Aorta (tissue), 5 donors: ENCODE results near the gene CACNA2D4. TPM values are rescaled to one million over a fixed set of nuclear protein-coding genes. Genes with fewer than 3 reads are reported as not detected.
A peak's percentile ranks its signal among the peaks of the same experiment; 100 is the strongest.
"Not testable (repeated sequence)": the region's sequence is repeated elsewhere in the genome, so short reads cannot be mapped to it uniquely, and the experiment has no call there.

ENCODE experiments used
- ATAC-seq: fragments of 200-7000 bp; cut with Tn5 transposase; one replicate; pipeline ENCODE4 v1.9.1; 2022; ENCODE audit warnings: moderate library complexity; ENCODE audit not compliant: low FRiP score
- DNase-seq, 2 donors: peaks; one replicate each; pipeline ENCODE4 v3.0.0-alpha.2; 2020
- H3K27ac ChIP-seq, 2 donors: one replicate each; pipeline ENCODE4 v1.5.1; 2013; ENCODE audit warnings: low read length in 2 of 2, mild to moderate bottlenecking in 2 of 2, moderate library complexity in 2 of 2, control low read depth in 1 of 2, inconsistent platforms in 1 of 2, low read depth in 1 of 2
- H3K27me3 ChIP-seq, 2 donors: one replicate each; pipeline ENCODE4 v1.6.1; 2013; ENCODE audit warnings: control low read depth in 1 of 2, low read length in 1 of 2, mild to moderate bottlenecking in 1 of 2, moderate library complexity in 1 of 2; ENCODE audit not compliant: insufficient read depth in 2 of 2, control insufficient read depth in 1 of 2
- H3K36me3 ChIP-seq, 2 donors: one replicate each; pipeline ENCODE4 v1.6.1; 2013; ENCODE audit warnings: control low read depth in 1 of 2, low read length in 1 of 2, mild to moderate bottlenecking in 1 of 2; ENCODE audit not compliant: insufficient read depth in 2 of 2, control insufficient read depth in 1 of 2
- H3K4me1 ChIP-seq, 2 donors: one replicate each; pipeline ENCODE4 v1.6.1; 2013; ENCODE audit warnings: low read length in 2 of 2, control low read depth in 1 of 2, mild to moderate bottlenecking in 1 of 2, moderate library complexity in 1 of 2; ENCODE audit not compliant: insufficient read depth in 2 of 2, control insufficient read depth in 1 of 2
- H3K4me3 ChIP-seq, 2 donors: one replicate each; pipeline ENCODE4 v1.5.1; 2013; ENCODE audit warnings: low read length in 2 of 2, control low read depth in 1 of 2, mild to moderate bottlenecking in 1 of 2
- H3K9me3 ChIP-seq: one replicate; pipeline ENCODE4 v1.6.1; 2013; ENCODE audit warnings: mild to moderate bottlenecking, low read length; ENCODE audit not compliant: control insufficient read depth
- WGBS, 2 donors: extraction: QIAGEN DNeasy Blood & Tissue Kit; methylation state at CpG; one replicate each; pipeline ENCODE4 v1.1.7; 2013; 5-methylcytosine and 5-hydroxymethylcytosine counted together
- intact Hi-C, 2 donors: fragments of 100-400 bp; cut with DNase I; formaldehyde crosslinking; loops; one replicate each; pipeline versions ENCODE4 v1.14.2 to v1.15.0; 2022
- polyA plus RNA-seq, 2 donors: library from polyadenylated mRNA; stranded (reverse); fragments of 200-250 nt; gene quantifications; one replicate each; pipeline ENCODE4 v1.2.3, GENCODE V29; 2013
- total RNA-seq, 2 donors: library from RNA; stranded (reverse); fragmentation: NEBNext Ultra II Directional; extraction: Animal tissue kit (Norgen Biotek cat#: 25700); gene quantifications; one replicate each; pipeline ENCODE4 v1.2.1, GENCODE V29; 2021
- donor health status: healthy with polysubstance abuse.
- donor health status: Bipolar disorder and iron deficiency.
- donor health status: DM: no; HTN: no; CAD: no.
- donor health status: DM: no; HTN: no; CAD: no.
- donor health status: DM: yes; HTN: yes; CAD: no.

CACNA2D4 gene
- total and polyA plus RNA-seq, 4 donors = 0.88 to 9.7 (median 4.6) TPM

GRCh38 chr12:1820896-1821291, 97.6 kb downstream of the CACNA2D4 start:
- no peak overlapping the region for H3K27ac ChIP-seq
- no peaks in the 10 kb centered on the region for H3K27me3 ChIP-seq
- DNase-seq = no peak
- no peaks in the 10 kb centered on the region for H3K9me3 ChIP-seq
- no peak overlapping the region for H3K4me3 ChIP-seq
- intact Hi-C loops = no loop called here
- WGBS, 2 donors = 60 to 66% methylated on average over 11 of the region's 11 CpGs
- no peaks in the 10 kb centered on the region for H3K36me3 ChIP-seq
- no peaks in the 10 kb centered on the region for H3K4me1 ChIP-seq
- ATAC-seq = peak; percentile 8

- WGBS, 2 donors = 6 to 8% methylated on average over 33 to 34 of the region's 34 CpGs
- H3K27ac ChIP-seq = no peak within 1 kb of the TSS
- no peaks in the 10 kb centered on the region for H3K4me1 ChIP-seq
- no peak within 1 kb of the TSS for H3K4me3 ChIP-seq
- H3K9me3 ChIP-seq = no peaks in the 10 kb centered on the region
- DNase-seq = no peak
- no peaks in the 10 kb centered on the region for H3K36me3 ChIP-seq
- ATAC-seq = no peak
- no peaks in the 10 kb centered on the region for H3K27me3 ChIP-seq
- intact Hi-C loops = no loop called here
Measured at GRCh38 chr12:1820191-1820895, 98.1 kb downstream of the CACNA2D4 start, which contains the start of gene LRTM2. Gene LRTM2 (plus strand): TSS chr12:1820565. CDS start chr12:1828149, 7,584 bp downstream.

DNA sequence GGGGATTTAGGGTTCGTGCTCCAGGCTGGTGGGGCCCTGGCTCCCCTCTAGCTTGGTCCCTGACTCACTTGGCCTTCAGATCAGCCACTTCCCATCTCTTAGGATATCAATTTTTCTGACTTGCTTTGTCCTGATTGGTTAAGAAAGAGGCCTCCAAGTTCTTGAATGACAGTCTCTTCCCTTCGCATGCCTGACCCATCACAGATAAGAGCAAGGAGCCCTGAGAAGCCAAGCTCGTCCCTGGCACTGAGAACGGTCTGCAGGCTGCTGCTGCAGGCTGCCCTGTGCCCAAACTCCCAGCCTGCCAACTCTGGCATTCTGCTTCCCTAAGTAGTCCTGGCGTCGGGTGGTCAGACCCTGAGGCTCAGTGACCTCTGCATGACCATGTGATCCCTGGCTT, 98.9 kb downstream of the CACNA2D4 start:
- no peaks in the 10 kb centered on the region for H3K9me3 ChIP-seq
- DNase-seq (no peak), ATAC-seq (no peak)
- no peak overlapping the region for H3K4me3 ChIP-seq
- H3K27me3 ChIP-seq = no peaks in the 10 kb centered on the region
- no peak overlapping the region for H3K27ac ChIP-seq
- 29 to 33% methylated on average over 6 of the region's 6 CpGs for WGBS, 2 donors
- no peaks in the 10 kb centered on the region for H3K36me3 ChIP-seq
- no peaks in the 10 kb centered on the region for H3K4me1 ChIP-seq
- intact Hi-C loops = no loop called here

DNA sequence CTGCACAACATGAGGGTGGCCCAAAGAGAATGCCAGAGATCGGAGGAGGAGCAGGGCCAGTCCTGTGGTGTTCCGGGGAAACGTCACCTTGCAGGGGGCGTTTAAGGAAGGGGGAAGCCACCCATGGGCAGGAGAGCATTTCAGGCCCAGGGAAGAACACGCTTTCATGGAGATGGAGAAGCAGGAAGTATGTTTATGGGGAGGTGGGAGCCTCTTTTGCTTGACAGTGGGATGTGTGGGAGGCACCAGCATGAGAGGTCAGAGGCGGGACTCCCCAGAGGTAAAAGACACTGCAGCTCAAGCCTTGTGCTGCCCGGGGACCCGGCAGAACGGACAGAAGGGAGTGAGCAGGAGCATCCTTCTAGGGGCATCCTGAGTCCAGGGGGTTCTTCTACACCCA, 99.4 kb downstream of the CACNA2D4 start:
- ATAC-seq = no peak
- no peaks in the 10 kb centered on the region for H3K36me3 ChIP-seq
- intact Hi-C loops = no loop called here
- no peak for DNase-seq
- no peak overlapping the region for H3K4me3 ChIP-seq
- no peaks in the 10 kb centered on the region for H3K9me3 ChIP-seq
- no peak overlapping the region for H3K27ac ChIP-seq
- H3K27me3 ChIP-seq = no peaks in the 10 kb centered on the region
- H3K4me1 ChIP-seq = no peaks in the 10 kb centered on the region
- 75 to 76% methylated on average over 9 of the region's 9 CpGs for WGBS, 2 donors

- H3K9me3 ChIP-seq, H3K27ac ChIP-seq, DNase-seq, H3K4me3 ChIP-seq, H3K36me3 ChIP-seq, intact Hi-C loops, H3K4me1 ChIP-seq, H3K27me3 ChIP-seq, ATAC-seq: not testable (repeated sequence)
- WGBS, 2 donors = 91 to 95% methylated on average over 21 to 28 of the region's 28 CpGs
Measured at GRCh38 chr12:1817928-1818327, 100.5 kb downstream of the CACNA2D4 start.

GRCh38 chr12:1816730-1817348, 101.6 kb downstream of the CACNA2D4 start:
- intact Hi-C loops = no loop called here
- Histone ChIP-seq H3K27me3 (no peaks in the 10 kb centered on the region), H3K9me3 (no peaks in the 10 kb centered on the region), H3K27ac (no peak overlapping the region), H3K4me1 (no peaks in the 10 kb centered on the region), H3K4me3 (no peak overlapping the region), H3K36me3 (no peaks in the 10 kb centered on the region)
- WGBS, 2 donors = 95 to 96% methylated on average over 9 of the region's 9 CpGs
- no peak for ATAC-seq
- no peak for DNase-seq

DNA sequence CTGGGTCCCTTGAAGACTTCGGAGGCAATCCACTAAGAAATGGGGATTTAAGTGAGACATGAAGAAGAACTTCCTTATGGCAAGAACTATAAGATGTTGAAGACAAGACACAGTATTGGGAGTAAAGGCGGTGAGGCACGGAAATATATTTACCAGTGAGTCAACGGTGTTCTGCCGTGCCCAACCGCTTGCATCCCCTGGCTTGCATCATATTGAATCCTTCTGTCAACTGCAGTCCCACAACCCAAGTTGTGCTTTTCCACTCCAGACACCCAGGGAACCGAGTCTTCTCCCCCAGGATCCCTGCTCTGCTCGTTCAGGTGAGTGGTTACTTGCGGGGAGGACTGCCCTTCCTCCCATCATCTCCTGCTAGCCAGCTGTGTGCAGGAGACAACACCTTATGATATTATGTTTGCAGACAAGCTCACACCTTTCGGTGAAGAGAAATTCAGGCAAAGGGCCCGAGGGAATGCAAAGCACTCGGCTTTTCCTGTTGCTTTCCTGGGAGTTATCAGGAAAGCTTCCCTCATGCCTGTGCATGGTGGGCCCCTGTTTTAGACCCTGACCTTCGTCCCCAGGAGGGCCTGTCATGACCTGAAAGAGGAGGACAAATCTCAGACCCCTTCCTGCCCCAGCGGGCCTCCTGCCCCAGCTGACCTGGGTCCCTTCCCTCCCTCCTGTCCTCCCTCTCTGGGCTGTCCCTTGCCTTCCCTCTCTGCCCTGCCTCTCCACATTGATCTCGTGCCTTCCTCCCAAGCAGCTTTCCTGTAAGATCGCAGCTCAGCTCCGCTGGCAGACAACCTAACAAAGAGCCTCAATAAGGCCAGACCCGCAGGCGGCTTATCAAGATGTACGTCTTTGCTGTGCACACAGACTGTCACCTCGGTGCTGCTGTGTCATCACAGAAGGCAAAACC, 102.4 kb downstream of the CACNA2D4 start:
- Histone ChIP-seq H3K9me3 (no peaks in the 10 kb centered on the region), H3K36me3 (no peaks in the 10 kb centered on the region), H3K27ac (no peak overlapping the region), H3K4me1 (no peaks in the 10 kb centered on the region), H3K4me3 (no peak overlapping the region), H3K27me3 (no peaks in the 10 kb centered on the region)
- intact Hi-C loops = no loop called here
- ATAC-seq (no peak), DNase-seq (no peak)
- WGBS, 2 donors = 75 to 77% methylated on average over 21 of the region's 21 CpGs

DNA sequence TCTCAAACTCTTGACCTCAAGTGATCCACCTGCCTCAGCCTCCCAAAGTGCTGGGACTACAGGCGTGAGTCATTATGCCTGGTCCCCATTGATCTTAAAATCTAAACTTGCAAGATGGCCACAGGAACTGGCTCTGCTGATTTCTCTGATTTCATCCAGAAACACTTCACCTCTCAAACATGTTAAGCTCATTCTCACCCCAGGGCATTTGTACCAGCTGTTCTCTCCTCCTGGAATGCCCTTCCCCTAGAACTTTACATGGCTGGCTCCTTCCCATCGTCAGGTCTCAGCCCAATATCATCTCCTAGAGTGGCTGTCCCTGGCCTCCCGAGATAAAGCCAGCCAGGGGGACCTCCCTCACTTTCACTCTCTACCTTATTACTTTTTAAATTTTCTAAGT, 103.3 kb downstream of the CACNA2D4 start:
- Histone ChIP-seq H3K4me3 (no peak overlapping the region), H3K36me3 (no peaks in the 10 kb centered on the region), H3K4me1 (no peaks in the 10 kb centered on the region), H3K27me3 (no peaks in the 10 kb centered on the region), H3K27ac (no peak overlapping the region), H3K9me3 (no peaks in the 10 kb centered on the region)
- intact Hi-C loops = no loop called here
- ATAC-seq (no peak), DNase-seq (no peak)
- 84 to 89% methylated on average over 3 of the region's 3 CpGs for WGBS, 2 donors
